Skeletal muscle cell (primary cell): ENCODE data around the gene GNB1L.

Experiments used
- DNase-seq: peaks from one replicate; pipeline ENCODE4 v3.0.0-alpha.2; 2010; ENCODE audit warnings: low read depth
- H3K4me3 ChIP-seq: 2 replicates; pipeline ENCODE4 v1.5.1; 2011; ENCODE audit warnings: low read depth, mild to moderate bottlenecking, control low read depth, low read length, moderate library complexity

Gene GNB1L

GRCh38 chr22:19750507-19751490, 103.9 kb downstream of the GNB1L start:
- DNase-seq: no peak
- no peak overlapping the region for H3K4me3 ChIP-seq

GRCh38 chr22:19749876-19750275, 104.8 kb downstream of the GNB1L start:
- no peak overlapping the region for H3K4me3 ChIP-seq
- no peak for DNase-seq

- no peak overlapping the region for H3K4me3 ChIP-seq
- no peak for DNase-seq
These were observed 105.5 kb downstream of the GNB1L start for GRCh38 chr22:19748991-19749664.

- H3K4me3 ChIP-seq: no peak overlapping the region
- DNase-seq: no peak
These were observed 106.5 kb downstream of the GNB1L start for GRCh38 chr22:19748139-19748538.

GRCh38 chr22:19747551-19747950, 107.1 kb downstream of the GNB1L start:
- H3K4me3 ChIP-seq: no peak overlapping the region

GRCh38 chr22:19746726-19747125, 107.9 kb downstream of the GNB1L start:
- DNase-seq: no peak
- H3K4me3 ChIP-seq: no peak overlapping the region

More at GRCh38 chr22:19747551-19747950, 107.1 kb downstream of the GNB1L start:
- DNase-seq: no peak

GRCh38 chr22:19745155-19746101, 109.2 kb downstream of the GNB1L start:
- peak; percentile 60 for DNase-seq
- H3K4me3 ChIP-seq: no peak overlapping the region

- no peak for DNase-seq
- H3K4me3 ChIP-seq: no peak overlapping the region
These were observed 110.2 kb downstream of the GNB1L start for GRCh38 chr22:19744350-19745006.

- DNase-seq: no peak
- H3K4me3 ChIP-seq: no peak overlapping the region
These were observed 111.0 kb downstream of the GNB1L start for GRCh38 chr22:19743651-19744050.

- no peak overlapping the region for H3K4me3 ChIP-seq
- no peak for DNase-seq
These were observed 111.6 kb downstream of the GNB1L start for GRCh38 chr22:19743081-19743480.

- DNase-seq: no peak
- no peak overlapping the region for H3K4me3 ChIP-seq
These were observed 112.3 kb downstream of the GNB1L start for GRCh38 chr22:19742160-19743066.

- no peak for DNase-seq
- H3K4me3 ChIP-seq: no peak overlapping the region
These were observed 113.6 kb downstream of the GNB1L start for GRCh38 chr22:19741053-19741452.

- H3K4me3 ChIP-seq: no peak overlapping the region
- DNase-seq: no peak
These were observed 114.1 kb downstream of the GNB1L start for GRCh38 chr22:19740586-19740985.

GRCh38 chr22:19739911-19740449, 114.7 kb downstream of the GNB1L start:
- H3K4me3 ChIP-seq: no peak overlapping the region
- no peak for DNase-seq

GRCh38 chr22:19739448-19739895, 115.2 kb downstream of the GNB1L start:
- DNase-seq: no peak
- H3K4me3 ChIP-seq: no peak overlapping the region

- no peak overlapping the region for H3K4me3 ChIP-seq
- no peak for DNase-seq
These were observed 115.8 kb downstream of the GNB1L start for GRCh38 chr22:19738664-19739447.
